CD4-positive, alpha-beta T cell treated with Interferon alpha-2 for 1 hour (primary cell): ENCODE data around the gene MMP19.
"Not testable (repeated sequence)": the region's sequence is repeated elsewhere in the genome, so short reads cannot be mapped to it uniquely, and the experiment has no call there.

ENCODE experiments used
- DNase-seq, 2 donors: peaks; one replicate each; pipeline ENCODE4 v3.0.0-alpha.2; 2020 to 2022

The MMP19 gene

DNA sequence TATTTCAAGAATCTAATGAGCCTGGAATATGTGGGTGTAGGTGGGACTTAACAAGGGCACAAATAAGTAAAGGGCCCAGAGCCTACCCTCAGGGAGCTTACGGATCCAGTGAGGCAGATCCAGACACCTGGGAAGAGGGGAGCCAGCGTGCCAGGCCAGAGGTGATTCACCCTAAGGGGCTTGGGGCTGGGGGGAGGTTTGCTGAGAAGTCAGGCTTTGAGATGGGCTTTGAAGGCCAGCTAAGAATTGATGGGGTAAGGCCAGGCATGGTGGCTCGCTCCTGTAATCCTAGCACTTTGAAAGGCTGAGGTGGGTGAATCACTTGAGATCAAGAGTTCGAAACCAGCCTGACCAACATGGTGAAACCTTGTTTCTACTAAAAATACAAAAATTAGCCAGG lies 695 bp upstream of the MMP19 start:
- DNase-seq = no peak

DNA sequence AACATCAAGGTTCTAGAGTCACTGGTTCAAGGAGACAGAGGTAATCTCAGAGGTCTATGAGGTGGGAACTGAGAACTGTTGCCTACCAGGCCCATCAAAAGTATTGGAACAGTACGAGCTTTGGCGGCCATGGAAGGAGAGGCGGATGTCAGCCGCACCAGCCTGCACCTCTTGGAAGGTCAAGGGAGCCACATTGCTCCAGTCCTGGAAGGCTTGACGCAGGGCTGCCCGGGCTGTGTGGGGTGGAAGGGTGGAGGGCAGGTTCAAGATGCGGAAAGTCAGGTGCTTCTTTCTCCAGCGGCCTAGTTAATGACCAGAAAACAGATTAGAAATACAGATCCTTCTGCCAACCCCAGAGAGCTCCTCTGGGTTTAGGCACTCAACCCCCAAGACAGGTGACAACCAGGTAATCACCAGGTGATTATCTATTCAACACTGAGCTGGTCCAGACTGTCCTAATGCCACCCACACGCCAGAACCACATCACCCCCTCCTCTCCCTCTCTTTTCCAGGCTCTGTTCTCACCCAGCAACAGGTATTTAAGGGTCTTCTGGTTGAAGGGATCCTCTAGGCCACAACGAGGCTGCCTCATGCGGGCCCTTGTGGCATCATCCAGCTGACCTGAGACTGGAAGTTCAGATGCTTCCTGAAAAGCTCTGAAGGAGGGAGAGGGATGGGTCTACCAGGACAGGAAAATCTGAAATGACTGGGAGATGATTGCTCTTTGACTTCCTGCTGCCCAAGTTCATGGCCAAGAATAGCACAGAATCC lies 2.0 kb downstream of the MMP19 start:
- no peak for DNase-seq

DNA sequence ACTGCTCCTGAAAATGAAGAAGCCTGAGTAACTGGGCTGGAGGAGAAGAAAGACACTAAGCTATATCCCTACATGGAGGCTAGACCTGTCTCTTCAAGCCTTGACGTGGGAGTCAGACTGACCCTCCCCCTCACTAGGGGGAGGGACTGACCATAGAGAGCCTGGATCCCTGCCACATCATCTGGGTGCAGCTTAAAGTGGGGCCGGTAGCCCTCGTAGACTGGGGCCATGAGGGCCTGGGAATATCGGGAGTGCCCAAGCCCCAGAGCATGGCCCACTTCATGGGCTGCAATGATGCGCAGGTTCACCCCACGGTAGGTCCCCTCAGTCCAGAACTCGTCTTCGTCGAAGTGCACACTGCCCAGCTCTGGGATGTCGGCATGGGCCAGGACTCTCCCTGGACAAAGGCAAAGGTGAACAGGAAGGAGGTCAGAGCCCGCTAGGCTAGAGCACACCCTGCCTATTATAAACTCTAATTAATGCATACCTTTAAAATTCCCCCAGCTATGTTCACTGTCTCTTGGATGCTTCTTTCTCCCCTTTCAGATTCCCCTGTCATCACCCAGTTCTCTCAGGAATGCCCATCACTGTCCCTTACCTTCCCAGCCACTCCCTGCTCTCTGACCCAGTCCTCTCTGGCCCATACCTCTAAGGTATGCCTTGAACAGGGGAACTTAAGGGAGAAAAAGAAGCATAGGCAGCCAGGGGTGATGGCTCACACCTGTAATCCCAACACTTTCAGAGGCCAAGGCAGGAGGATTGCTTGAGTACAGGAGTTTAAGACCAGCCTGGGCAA lies 3.2 kb downstream of the MMP19 start:
- DNase-seq = no peak

DNA sequence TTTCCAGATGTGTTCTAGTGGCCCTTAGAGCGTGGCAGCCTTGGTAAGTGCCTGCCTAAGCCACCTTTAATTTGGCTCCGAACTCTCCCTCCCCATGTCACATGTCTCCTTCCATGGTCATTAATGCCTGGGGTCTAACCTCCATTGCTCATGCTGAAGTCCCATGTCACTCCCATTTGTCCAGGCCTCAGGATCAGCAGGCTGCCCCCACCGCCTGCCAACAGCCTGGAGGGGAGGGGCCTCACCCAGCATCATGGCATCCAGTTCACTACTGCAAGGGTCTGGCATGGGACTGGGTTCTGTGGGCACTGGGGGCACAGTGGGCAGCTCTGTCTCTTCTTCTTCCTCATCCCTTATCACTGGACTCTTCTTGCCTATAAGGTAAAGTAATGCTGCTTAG lies 4.4 kb downstream of the MMP19 start:
- no peak for DNase-seq

DNA sequence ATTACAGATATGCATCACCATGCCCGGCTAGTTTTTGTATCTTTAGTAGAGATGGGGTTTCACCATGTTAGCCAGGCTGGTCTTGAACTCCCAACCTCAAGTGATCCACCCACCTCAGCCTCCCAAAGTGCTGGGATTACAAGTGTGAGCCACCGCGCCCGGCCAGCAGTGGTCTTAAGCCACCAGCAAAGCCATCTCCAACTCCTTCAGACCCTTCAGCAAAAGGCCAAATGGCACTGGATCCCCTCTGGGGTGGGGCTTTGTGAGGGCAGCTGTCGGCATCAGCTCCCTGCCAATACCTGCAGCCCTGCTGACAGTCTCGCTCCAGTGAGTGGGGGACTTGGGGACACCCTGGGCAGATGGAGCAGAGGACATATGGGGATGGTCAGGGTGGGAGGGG lies 8.3 kb downstream of the MMP19 start:
- not testable (repeated sequence) for DNase-seq

DNA sequence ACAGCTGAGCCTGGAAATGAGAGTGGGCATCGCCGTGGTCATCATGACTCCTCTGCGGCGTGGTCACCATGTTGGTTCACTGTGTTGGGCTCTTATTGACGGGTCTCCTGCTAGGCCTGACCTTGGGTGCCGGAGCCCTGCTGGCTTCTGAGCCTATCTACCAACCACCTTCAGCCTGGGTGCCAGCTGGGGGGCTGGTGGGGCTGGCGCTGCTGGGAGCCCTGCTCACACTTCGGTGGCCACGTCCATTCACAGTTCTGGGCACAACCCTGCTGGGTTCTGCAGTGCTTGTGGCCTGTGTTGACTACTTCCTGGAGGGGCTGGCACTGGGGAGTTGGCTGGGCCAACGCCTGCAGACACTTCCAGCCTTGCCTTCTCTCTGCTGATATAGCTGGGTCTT lies 9.7 kb downstream of the MMP19 start:
- DNase-seq = no peak

DNA sequence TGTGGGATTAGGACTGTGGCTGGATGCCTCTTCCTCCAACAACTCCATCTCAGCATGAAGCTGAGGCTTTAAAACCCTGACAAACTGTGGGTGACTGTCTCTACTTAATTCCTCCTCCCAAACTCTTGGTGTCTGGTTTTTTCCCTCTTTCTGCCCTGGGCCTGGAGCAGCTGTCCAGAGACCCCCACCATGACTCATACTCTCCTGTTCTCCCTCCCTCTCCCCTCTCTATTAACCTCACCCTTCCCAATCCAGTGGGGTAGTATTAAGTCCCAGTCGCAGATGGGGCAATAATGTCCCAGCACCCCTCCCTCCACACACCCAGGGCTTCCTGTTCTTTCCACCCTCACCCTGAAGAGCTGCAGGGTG lies 11.3 kb downstream of the MMP19 start:
- no peak for DNase-seq

DNA sequence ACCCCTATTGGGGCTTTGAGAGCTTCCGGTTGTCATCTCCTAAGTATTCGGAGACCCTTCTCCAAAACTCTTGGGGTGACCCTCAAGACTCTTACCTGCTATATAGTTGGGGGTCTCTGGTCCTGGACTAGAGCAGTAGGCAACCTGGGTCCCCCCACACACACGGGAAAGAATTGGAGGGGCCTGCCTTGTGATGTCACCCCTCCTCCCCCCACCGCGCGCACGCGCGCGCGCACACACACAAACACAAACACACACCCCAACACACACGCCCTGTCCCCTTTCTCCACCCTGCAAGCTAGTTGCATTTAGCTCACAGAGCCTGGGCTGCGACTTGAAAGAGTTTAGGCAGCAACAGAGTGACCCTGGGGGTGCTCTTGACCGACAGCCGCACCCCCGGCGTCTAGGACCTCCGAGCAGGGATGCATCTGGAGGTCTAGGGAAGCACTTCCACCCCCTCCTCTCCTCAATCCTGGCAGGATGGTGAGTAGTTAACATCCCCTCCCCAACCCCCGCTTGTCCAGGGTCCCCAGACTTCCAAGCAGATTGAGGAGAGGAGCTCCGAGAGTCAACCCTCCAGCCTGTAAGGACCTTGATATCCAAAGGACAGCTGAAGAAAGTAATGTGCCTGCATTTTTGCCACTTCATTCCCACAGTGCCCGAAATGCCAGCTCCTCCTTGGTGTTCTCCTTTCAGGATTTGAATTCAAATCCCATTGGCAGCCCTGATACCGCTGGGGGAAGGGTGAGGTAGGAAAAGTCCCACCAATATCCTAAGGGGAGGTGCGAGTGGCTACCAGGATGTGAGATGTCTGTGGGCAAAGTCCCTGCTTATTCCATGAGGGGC lies 11.9 kb downstream of the MMP19 start:
- peak; percentile 59 to 63 for DNase-seq

DNA sequence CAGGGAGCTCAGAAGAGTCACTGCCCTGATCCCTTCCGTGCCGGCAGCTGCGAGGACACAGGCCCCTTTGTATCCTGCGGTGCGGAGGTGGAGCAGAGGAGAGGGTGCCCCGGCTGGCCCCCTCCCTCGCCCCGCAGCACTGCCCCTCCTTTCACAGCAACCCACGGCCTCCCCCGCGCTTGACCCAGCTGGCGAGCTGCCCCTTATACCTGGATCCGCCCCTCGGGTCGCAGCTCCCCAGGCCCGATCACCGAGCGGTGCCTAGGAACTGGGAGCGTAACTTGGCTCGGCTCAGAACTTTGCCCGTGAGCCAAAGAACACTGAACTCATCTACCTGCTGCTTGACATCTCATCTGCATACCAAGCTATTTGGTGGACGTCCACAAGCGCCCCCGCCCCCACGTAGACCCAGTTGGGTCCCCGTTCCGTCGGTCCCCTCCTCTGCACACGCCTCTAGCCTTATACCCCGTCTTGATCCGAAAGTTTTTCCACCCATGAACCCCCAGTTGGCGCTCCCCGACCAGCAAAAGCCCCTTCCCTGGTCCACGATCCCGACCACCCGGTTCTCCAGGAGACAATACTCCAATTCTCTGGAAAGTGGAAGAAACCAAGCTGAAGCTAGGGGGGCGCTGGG lies 12.7 kb downstream of the MMP19 start:
- peak; percentile 15 to 36 for DNase-seq

DNA sequence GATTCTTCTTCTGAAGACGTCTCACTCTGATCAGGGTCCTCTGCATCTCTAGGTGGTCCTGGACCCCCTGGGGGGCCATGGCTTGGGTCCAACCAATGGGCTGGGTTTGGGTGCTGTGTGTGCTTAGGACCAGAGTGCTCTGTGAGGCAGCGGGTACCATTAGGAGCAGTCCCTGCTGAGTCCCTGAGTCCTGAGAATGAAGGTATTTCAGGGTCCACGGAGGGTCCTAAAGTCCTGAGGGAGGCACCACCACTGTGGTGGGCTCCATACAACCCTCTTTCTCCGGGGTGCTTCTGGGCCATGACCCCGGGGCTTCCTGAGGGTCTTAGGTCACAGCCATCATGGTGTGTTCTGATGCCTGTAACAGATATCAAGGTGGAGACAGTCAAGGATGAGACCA lies 14.4 kb downstream of the MMP19 start:
- DNase-seq = no peak

DNA sequence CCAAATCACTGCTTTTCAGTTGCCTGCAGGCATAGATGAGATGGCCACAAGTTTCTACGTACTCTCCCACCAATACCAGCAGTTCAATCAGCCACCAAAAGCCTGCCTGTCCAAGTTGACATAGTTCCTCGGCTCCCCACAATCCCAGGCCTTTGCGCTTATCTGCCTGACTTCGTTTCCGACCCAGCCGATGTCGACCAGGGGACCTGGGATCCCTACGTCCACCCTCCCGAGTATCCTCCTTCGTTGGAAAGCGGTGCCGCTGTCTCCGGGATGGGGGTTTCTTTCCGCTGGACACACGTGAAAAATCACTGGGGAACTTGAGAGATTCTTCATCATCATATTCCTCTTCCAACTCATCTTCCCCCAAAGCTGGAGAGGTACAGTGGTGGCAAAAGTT lies 14.9 kb downstream of the MMP19 start:
- DNase-seq = no peak

DNA sequence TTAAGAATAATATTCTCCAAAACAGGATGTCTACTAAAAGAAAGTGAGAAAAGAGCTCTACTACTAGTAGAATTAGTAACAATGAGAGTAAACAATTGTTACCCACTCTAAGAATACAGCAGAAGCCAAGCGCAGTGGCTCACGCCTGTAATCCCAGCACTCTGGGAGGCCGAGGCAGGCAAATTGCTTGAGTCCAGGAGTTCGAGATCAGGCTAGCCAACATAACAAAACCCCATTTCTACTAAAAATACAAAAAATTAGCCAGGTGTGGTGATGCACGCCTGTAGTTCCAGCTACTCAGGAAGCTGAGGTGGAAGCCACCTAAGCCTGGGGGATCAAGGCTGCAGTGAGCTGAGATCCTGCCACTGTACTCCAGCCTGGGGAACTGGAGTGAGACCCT lies 18.0 kb downstream of the MMP19 start:
- DNase-seq = no peak

DNA sequence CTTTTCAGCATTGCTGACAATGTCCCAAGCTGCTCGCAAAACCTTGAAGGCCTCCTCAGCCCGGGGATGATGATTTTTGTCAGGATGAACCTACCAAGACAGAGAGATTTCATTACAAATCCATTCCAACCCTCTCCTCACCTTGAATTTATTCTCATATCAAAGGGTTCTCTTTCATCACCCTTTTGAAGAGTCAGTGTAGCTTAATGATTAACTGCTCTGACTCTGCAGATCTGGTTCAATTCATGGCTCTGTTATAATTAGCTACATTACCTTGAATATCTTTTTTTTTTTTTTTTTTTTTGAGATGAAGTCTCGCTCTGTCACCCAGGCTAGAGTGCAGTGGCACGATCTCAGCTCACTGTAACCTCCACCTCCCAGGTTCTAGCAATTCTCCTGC lies 19.3 kb downstream of the MMP19 start:
- no peak for DNase-seq

DNA sequence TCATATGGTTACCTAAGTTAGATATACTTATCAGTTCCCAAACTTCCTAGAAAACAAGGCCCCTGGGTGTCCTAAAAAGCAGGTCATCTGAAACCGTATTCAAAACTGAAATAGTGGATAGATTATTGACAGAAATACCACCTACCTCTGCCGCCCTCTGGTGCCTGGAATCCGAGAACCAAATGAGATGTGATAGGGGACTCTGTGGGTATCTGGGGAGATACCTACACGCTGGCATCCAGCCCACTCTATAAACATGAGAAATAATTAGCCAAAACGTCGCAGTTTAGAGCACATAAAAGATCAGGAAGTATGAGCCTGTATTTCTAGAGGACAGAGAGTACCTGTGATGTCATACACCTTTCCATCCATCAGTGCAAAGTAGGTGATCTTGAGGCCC lies 20.5 kb downstream of the MMP19 start:
- no peak for DNase-seq

DNA sequence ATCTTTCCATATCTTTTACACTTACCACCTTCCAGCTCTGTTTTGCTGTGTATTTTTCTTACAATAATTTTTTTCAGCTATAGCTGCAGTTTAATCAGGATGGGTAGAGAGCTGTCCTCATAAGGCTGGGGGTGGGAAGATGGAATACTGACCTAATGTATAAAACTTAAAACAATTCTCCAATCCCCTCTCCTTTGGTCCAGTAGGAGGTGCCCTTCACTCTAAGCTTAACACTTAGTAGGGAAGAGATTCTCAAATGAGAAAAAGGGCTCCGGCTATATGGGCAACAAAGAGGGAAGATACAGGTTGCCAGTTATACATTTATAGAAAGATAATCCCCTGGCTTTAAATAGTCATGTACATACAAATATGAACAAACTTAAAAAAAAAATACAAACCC lies 22.1 kb downstream of the MMP19 start:
- DNase-seq = no peak

DNA sequence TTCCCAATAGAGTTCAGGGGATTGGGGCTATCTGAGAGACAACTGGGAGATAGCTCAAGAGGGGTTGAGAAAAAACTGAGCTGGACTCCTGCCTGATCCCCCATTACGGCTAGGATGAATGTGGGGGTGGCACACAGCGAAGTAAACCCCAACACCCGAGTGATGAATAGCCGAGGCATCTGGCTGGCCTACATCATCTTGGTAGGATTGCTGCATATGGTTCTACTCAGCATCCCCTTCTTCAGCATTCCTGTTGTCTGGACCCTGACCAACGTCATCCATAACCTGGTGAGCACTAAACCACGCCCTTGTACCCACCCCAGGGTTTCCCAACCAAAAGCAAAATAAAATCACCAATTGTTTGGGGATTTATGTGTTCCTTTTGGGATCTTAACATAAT lies 23.9 kb downstream of the MMP19 start:
- DNase-seq = no peak

DNA sequence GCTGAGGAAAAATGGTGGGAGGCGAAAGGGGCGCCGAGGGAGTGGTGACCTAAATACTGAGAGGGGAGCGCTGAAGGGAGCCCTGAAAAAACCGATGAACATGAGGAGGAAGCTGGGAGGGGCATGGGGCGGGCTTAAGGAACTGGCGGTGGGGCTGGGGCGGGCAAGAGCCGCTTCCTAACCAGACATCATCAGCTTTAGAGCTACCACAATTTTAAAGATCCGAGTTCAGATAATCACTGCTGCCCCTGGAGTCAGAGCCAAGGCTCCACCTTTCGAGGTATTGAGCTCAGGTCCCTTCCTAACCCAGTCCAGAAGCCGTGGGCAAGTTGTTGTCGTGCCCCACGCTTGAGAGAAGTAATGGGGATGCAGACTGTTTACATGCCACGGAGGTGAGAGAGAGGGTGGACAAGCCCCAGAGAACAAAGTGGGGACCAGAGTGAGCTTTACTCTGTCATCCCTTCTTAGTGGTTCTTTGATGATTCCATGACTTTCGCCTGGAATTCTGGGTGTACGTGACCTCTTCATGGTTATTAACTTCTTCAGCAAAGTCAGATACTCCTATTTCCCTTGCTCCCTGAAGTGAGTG lies 24.5 kb downstream of the MMP19 start:
- DNase-seq = no peak

DNA sequence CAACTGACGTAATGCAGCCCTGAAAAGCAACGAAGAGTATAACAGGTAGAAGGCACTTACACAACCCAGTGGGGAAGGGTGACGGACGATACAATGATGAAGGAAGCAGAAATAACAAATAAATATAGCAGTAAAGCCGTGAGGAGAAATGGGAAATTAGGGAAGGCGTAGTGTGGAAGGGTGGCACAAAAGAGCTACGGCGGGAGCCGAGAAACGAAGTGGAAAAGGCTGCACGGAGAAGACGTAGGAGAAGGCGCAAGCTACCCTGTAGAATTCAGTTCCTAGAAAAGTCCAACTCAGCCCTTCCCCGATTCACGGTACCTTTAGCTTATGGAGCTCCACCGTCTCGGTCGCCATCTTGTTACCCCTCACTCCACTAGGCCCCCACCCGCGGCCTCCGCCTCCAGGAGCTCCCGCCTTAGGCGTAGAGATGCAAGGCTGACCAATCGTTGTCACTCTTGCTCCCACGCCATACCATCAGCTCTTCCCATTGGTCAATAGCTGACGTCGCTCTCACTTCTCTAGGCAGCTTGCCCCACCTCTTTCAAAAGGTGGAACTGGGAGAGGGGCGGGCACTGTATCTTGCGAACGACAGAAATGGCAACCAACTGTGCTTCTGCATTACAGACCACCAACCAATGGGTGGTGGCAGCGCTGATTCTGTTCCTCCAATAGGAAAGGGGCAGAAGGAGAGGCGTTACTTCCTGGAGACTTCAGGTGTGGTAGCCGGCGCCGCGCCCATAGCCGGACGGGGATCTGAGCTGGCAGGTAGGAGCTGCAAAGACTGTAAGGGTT lies 25.2 kb downstream of the MMP19 start, which contains the start of the genes ORMDL2 and SARNP:
Gene ORMDL2 (plus strand): TSS at position 697 of the 795 bp plus-strand sequence. CDS start 959 bp downstream, outside the sequence.
Gene SARNP (minus strand): TSS at position 380 of the 795 bp plus-strand sequence. CDS start 23 bp downstream, at position 357.
- peak; percentile 99 to 100 for DNase-seq

DNA sequence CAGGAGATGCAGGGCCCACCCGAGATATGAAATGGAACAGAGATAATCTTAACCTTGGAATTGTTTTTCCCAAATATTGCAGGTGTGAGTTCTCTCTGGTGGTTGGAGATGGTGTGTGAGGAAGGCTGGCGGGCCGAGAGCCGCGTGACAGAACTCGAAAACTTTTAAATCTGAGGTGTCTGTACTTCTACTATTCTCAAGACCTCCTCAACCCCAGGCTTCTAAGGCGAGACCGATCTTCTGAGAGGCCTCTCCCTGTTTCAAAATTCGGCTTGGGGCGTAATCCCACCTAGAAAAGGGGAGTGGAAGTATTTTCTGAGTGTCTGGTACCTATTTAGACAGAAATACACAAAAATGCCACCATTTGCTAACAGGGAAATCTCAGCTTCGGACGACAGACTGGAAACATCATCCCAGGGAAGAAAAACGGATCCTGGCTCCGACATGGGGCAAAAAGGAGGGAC lies 25.8 kb downstream of the MMP19 start:
- no peak for DNase-seq

DNA sequence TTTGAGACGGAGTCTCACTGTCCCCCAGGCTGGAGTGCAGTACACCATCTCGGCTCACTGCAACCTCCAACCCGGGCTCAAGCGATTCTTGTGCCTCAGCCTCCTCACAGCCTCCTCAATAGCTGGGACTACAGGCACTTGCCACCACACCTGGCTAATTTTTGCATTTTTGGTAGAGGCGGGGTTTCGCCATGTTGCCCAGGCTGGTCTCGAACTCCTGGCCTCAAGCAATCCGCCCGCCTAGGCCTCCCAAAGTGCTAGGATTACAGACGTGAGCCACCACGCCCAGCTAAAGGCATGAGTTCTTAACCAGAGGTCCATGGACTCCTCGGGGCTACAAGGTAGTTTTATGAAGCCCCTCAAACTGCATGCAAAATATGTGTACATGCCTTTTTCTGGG lies 27.3 kb downstream of the MMP19 start:
- DNase-seq = no peak

DNA sequence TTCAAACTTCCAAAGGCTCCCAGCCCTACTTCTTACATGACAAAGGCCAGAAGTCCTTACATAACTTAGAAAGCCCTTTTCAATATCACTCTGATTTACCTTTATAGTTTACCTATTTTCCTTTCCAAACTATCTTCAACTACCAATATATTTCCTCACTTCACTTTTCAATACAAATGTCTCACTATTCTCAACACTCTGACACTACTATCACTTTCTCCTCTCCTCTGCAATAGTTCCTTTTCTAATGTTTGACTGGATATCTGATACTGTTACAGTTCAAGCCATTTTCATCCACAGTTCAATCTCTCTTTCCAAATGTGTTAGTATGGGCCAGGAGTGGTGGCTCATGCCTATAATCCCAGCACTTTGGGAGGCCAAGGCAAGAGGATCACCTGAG lies 28.5 kb downstream of the MMP19 start:
- DNase-seq = no peak
